Liver (tissue), 3 donors: Measurements from ENCODE around the gene PIGT.

ENCODE experiments used
- FOXA1 ChIP-seq: IDR thresholded peaks from 2 replicates; pipeline ENCODE4 v1.6.1; 2016; ENCODE audit warnings: antibody characterized with exemption
- GABPA ChIP-seq, 2 donors: IDR thresholded peaks in 1 of 2; conservative IDR thresholded peaks in 1 of 2; 2 replicates each; pipeline ENCODE4 v1.6.1; 2016; ENCODE audit warnings: antibody characterized with exemption in 2 of 2, mild to moderate bottlenecking in 1 of 2, moderate library complexity in 1 of 2
- HNF4A ChIP-seq, 2 donors: conservative IDR thresholded peaks; 2 replicates each; pipeline ENCODE4 v1.6.1; 2016; ENCODE audit warnings: antibody characterized with exemption in 2 of 2, mild to moderate bottlenecking in 2 of 2
- JUND ChIP-seq, 2 donors: IDR thresholded peaks; 2 replicates each; pipeline ENCODE4 v1.6.1; 2016; ENCODE audit warnings: antibody characterized with exemption in 2 of 2
- NR2F2 ChIP-seq: IDR thresholded peaks from 2 replicates; pipeline ENCODE4 v1.6.1; 2016; ENCODE audit warnings: antibody characterized with exemption
- RAD21 ChIP-seq, 2 donors: IDR thresholded peaks; 2 replicates each; pipeline ENCODE4 v1.6.1; 2016; ENCODE audit warnings: antibody characterized with exemption in 2 of 2, mild to moderate bottlenecking in 2 of 2
- SP1 ChIP-seq: IDR thresholded peaks from 2 replicates; pipeline ENCODE4 v1.6.1; 2018; ENCODE audit warnings: antibody characterized with exemption, mild to moderate bottlenecking
- TAF1 ChIP-seq: conservative IDR thresholded peaks from 2 replicates; pipeline ENCODE4 v1.6.1; 2016; ENCODE audit warnings: antibody characterized with exemption, mild to moderate bottlenecking
- YY1 ChIP-seq: IDR thresholded peaks from 2 replicates; pipeline ENCODE4 v1.6.1; 2016; ENCODE audit warnings: antibody characterized with exemption, mild to moderate bottlenecking
- TF ChIP-seq, protein P1 (sequence below): fragments of 150-350 bp; IDR thresholded peaks from 2 replicates; pipeline ENCODE4 v1.5.1; 2017; ENCODE audit warnings: improper control_type of control experiment, low read depth, low read length; ENCODE audit not compliant: missing input control
- TF ChIP-seq, protein P2 (sequence below): IDR thresholded peaks from 2 replicates; pipeline ENCODE4 v1.6.1; 2016; ENCODE audit warnings: antibody characterized with exemption
- TF ChIP-seq, protein P3 (sequence below): IDR thresholded peaks from 2 replicates; pipeline ENCODE4 v1.6.1; 2016; ENCODE audit warnings: antibody characterized with exemption
- TF ChIP-seq, protein P4 (sequence below): IDR thresholded peaks from 2 replicates; pipeline ENCODE4 v1.6.1; 2016; ENCODE audit warnings: antibody characterized with exemption
- TF ChIP-seq, protein P5 (sequence below): IDR thresholded peaks from 2 replicates; pipeline ENCODE4 v1.6.1; 2016; ENCODE audit warnings: antibody characterized with exemption, mild to moderate bottlenecking
- donor health status: healthy.
- donor health status: healthy.

DNA sequence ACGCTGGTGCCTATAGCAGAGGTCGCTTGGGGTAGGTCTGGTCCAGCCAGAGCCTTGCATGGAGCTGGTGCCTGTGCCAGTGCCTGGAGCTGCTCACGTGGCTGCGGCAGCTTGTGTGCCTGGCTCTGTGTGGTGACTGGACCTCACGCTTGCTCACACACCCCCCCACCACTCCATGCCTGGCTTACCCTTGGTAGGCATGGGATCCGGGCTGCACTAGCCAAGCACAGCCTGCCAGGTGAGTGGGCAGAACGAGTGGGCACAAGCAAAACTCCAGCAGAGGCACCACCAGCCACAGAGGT, 20.9 kb upstream of the PIGT start:
- TF ChIP-seq, protein P1, sequence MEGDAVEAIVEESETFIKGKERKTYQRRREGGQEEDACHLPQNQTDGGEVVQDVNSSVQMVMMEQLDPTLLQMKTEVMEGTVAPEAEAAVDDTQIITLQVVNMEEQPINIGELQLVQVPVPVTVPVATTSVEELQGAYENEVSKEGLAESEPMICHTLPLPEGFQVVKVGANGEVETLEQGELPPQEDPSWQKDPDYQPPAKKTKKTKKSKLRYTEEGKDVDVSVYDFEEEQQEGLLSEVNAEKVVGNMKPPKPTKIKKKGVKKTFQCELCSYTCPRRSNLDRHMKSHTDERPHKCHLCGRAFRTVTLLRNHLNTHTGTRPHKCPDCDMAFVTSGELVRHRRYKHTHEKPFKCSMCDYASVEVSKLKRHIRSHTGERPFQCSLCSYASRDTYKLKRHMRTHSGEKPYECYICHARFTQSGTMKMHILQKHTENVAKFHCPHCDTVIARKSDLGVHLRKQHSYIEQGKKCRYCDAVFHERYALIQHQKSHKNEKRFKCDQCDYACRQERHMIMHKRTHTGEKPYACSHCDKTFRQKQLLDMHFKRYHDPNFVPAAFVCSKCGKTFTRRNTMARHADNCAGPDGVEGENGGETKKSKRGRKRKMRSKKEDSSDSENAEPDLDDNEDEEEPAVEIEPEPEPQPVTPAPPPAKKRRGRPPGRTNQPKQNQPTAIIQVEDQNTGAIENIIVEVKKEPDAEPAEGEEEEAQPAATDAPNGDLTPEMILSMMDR = no peak
- TF ChIP-seq, protein P2, sequence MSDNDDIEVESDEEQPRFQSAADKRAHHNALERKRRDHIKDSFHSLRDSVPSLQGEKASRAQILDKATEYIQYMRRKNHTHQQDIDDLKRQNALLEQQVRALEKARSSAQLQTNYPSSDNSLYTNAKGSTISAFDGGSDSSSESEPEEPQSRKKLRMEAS = no peak
- TF ChIP-seq NR2F2 = no peak
- no peak for TF ChIP-seq RAD21 (IDR thresholded peaks at IDR 0.05)
- no peak for TF ChIP-seq TAF1
- TF ChIP-seq JUND (IDR thresholded peaks at IDR 0.05) = no peak
- TF ChIP-seq FOXA1 = no peak
- TF ChIP-seq GABPA (IDR thresholded peaks at IDR 0.05 in 1 of 2, conservative IDR thresholded peaks at IDR 0.05 in 1 of 2) = no peak
- no peak for TF ChIP-seq YY1
- TF ChIP-seq, protein P3, sequence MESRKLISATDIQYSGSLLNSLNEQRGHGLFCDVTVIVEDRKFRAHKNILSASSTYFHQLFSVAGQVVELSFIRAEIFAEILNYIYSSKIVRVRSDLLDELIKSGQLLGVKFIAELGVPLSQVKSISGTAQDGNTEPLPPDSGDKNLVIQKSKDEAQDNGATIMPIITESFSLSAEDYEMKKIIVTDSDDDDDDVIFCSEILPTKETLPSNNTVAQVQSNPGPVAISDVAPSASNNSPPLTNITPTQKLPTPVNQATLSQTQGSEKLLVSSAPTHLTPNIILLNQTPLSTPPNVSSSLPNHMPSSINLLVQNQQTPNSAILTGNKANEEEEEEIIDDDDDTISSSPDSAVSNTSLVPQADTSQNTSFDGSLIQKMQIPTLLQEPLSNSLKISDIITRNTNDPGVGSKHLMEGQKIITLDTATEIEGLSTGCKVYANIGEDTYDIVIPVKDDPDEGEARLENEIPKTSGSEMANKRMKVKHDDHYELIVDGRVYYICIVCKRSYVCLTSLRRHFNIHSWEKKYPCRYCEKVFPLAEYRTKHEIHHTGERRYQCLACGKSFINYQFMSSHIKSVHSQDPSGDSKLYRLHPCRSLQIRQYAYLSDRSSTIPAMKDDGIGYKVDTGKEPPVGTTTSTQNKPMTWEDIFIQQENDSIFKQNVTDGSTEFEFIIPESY = no peak
- TF ChIP-seq, protein P4, sequence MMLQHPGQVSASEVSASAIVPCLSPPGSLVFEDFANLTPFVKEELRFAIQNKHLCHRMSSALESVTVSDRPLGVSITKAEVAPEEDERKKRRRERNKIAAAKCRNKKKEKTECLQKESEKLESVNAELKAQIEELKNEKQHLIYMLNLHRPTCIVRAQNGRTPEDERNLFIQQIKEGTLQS = no peak
- no peak for TF ChIP-seq HNF4A (conservative IDR thresholded peaks at IDR 0.05)
- TF ChIP-seq, protein P5, sequence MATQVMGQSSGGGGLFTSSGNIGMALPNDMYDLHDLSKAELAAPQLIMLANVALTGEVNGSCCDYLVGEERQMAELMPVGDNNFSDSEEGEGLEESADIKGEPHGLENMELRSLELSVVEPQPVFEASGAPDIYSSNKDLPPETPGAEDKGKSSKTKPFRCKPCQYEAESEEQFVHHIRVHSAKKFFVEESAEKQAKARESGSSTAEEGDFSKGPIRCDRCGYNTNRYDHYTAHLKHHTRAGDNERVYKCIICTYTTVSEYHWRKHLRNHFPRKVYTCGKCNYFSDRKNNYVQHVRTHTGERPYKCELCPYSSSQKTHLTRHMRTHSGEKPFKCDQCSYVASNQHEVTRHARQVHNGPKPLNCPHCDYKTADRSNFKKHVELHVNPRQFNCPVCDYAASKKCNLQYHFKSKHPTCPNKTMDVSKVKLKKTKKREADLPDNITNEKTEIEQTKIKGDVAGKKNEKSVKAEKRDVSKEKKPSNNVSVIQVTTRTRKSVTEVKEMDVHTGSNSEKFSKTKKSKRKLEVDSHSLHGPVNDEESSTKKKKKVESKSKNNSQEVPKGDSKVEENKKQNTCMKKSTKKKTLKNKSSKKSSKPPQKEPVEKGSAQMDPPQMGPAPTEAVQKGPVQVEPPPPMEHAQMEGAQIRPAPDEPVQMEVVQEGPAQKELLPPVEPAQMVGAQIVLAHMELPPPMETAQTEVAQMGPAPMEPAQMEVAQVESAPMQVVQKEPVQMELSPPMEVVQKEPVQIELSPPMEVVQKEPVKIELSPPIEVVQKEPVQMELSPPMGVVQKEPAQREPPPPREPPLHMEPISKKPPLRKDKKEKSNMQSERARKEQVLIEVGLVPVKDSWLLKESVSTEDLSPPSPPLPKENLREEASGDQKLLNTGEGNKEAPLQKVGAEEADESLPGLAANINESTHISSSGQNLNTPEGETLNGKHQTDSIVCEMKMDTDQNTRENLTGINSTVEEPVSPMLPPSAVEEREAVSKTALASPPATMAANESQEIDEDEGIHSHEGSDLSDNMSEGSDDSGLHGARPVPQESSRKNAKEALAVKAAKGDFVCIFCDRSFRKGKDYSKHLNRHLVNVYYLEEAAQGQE = no peak
- no peak for TF ChIP-seq SP1
